Neutrophil (primary cell): ENCODE results near the gene RBM39.
"Not testable (repeated sequence)": the region's sequence is repeated elsewhere in the genome, so short reads cannot be mapped to it uniquely, and the experiment has no call there.

ENCODE experiments used
- H3K27ac ChIP-seq: fragments of 200-600 bp; sonication (generic); 2 replicates; pipeline ENCODE4 v1.5.1; 2016; ENCODE audit warnings: mild to moderate bottlenecking, moderate library complexity
- H3K27me3 ChIP-seq: fragments of 200-600 bp; sonication (generic); 2 replicates; pipeline ENCODE4 v1.6.0; 2016; ENCODE audit warnings: mild to moderate bottlenecking
- H3K36me3 ChIP-seq: fragments of 200-600 bp; sonication (generic); 2 replicates; pipeline ENCODE4 v1.5.1; 2017
- H3K4me1 ChIP-seq, 2 experiments: fragments of 200-600 bp in 1 of 2; sonication (generic) in 1 of 2; 1 replicate in 1 of 2; 2 replicates in 1 of 2; pipeline versions ENCODE4 v1.5.1 to v1.6.1; 2013 to 2016; ENCODE audit warnings: low read depth in 1 of 2, low read length in 1 of 2, mild to moderate bottlenecking in 1 of 2, moderate library complexity in 1 of 2; ENCODE audit not compliant: control insufficient read depth in 1 of 2, insufficient read depth in 1 of 2
- H3K4me3 ChIP-seq, 2 experiments: fragments of 200-600 bp in 1 of 2; sonication (generic) in 1 of 2; 1 replicate in 1 of 2; 2 replicates in 1 of 2; pipeline ENCODE4 v1.5.1; 2013 to 2016; ENCODE audit warnings: low read depth in 1 of 2, low read length in 1 of 2, mild to moderate bottlenecking in 1 of 2, moderate library complexity in 1 of 2
- H3K9me3 ChIP-seq: fragments of 200-600 bp; sonication (generic); 2 replicates; pipeline ENCODE4 v1.5.1; 2016
- CTCF ChIP-seq: fragments of 200-600 bp; sonication (generic); IDR thresholded peaks from 2 replicates; pipeline ENCODE4 v1.5.1; 2016; ENCODE audit warnings: antibody characterized with exemption

Gene RBM39

GRCh38 chr20:35741892-35742740, at the start of gene RBM39:
TSS of gene RBM39 (minus strand) at chr20:35742260. CDS start at chr20:35740874, 1,386 bp downstream.
- H3K4me1 ChIP-seq = peaks cover 42 to 52% of the 10 kb centered on the region in 2 experiments
- H3K9me3 ChIP-seq = no peaks in the 10 kb centered on the region
- peak; percentile 77 for TF ChIP-seq CTCF
- H3K27ac ChIP-seq = peak within 1 kb of the TSS; percentile 97
- peak within 1 kb of the TSS; percentile 96 to 99 for H3K4me3 ChIP-seq
- no peaks in the 10 kb centered on the region for H3K27me3 ChIP-seq
- H3K36me3 ChIP-seq = peaks cover 35% of the 10 kb centered on the region

GRCh38 chr20:35791821-35792220, 49.8 kb upstream of the RBM39 start:
- H3K27me3 ChIP-seq = no peaks in the 10 kb centered on the region
- H3K4me1 ChIP-seq = peaks cover 29 to 36% of the 10 kb centered on the region in 2 experiments
- no peak for TF ChIP-seq CTCF
- H3K9me3 ChIP-seq = no peaks in the 10 kb centered on the region
- peak overlapping the region; percentile 83 for H3K27ac ChIP-seq
- no peaks in the 10 kb centered on the region for H3K36me3 ChIP-seq
- H3K4me3 ChIP-seq = no peak overlapping the region

GRCh38 chr20:35791097-35791496, 49.0 kb upstream of the RBM39 start:
- Histone ChIP-seq H3K27me3 (no peaks in the 10 kb centered on the region), H3K9me3 (no peaks in the 10 kb centered on the region), H3K36me3 (no peaks in the 10 kb centered on the region), H3K4me1 (peaks cover 21 to 29% of the 10 kb centered on the region in 2 experiments), H3K4me3 (no peak overlapping the region), H3K27ac (peak overlapping the region; percentile 54)
- no peak for TF ChIP-seq CTCF

GRCh38 chr20:35788796-35789195, 46.7 kb upstream of the RBM39 start:
- H3K36me3 ChIP-seq = no peaks in the 10 kb centered on the region
- TF ChIP-seq CTCF = no peak
- H3K9me3 ChIP-seq = no peaks in the 10 kb centered on the region
- peaks cover 17 to 21% of the 10 kb centered on the region in 2 experiments for H3K4me1 ChIP-seq
- no peak overlapping the region for H3K4me3 ChIP-seq
- no peak overlapping the region for H3K27ac ChIP-seq
- no peaks in the 10 kb centered on the region for H3K27me3 ChIP-seq

GRCh38 chr20:35785541-35785940, 43.5 kb upstream of the RBM39 start:
- not testable (repeated sequence) for H3K4me1 ChIP-seq, H3K36me3 ChIP-seq, H3K27ac ChIP-seq, H3K9me3 ChIP-seq, H3K27me3 ChIP-seq, H3K4me3 ChIP-seq

- H3K4me3 ChIP-seq, H3K27me3 ChIP-seq, H3K36me3 ChIP-seq, H3K4me1 ChIP-seq, H3K9me3 ChIP-seq, H3K27ac ChIP-seq: not testable (repeated sequence)
These were observed 41.8 kb upstream of the RBM39 start for GRCh38 chr20:35783811-35784210.
